GM18519 (cell line): ENCODE results near the gene NOX5.

Source experiments
- ATAC-seq: cut with Tn5 transposase; IDR thresholded peaks from one replicate; pipeline ENCODE4 v1.9.1; 2021; ENCODE audit warnings: mild to moderate bottlenecking, moderate library complexity; ENCODE audit not compliant: unreplicated experiment, low FRiP score

NOX5 gene

GRCh38 chr15:68990992-68991500 lies 23.4 kb upstream of the NOX5 start:
- ATAC-seq = no peak

- no peak for ATAC-seq
Observed at GRCh38 chr15:68991723-68992122, 22.8 kb upstream of the NOX5 start.

DNA sequence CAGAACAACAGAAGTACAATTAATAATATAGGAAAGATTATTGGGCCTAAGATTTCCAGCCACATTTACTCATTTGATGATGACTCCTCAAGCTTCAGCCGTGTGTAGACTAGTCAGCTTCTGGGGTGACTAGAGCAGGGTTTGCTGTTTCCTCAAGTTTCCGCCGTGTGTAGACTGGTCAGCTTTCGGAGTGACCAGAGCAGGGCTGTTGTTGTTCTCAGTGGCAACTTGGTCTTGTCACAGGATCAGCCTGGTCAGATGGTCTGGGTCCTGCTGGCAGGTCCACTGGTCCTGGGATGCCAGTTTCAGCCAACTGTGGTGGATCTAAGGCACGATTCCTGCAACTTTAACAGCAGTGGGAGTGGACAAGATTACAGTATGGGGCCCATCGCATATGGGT lies 21.8 kb upstream of the NOX5 start:
- ATAC-seq = no peak

- ATAC-seq = no peak
Observed at GRCh38 chr15:68993276-68993675, 21.2 kb upstream of the NOX5 start.

GRCh38 chr15:68994149-68994548 lies 20.3 kb upstream of the NOX5 start:
- no peak for ATAC-seq

DNA sequence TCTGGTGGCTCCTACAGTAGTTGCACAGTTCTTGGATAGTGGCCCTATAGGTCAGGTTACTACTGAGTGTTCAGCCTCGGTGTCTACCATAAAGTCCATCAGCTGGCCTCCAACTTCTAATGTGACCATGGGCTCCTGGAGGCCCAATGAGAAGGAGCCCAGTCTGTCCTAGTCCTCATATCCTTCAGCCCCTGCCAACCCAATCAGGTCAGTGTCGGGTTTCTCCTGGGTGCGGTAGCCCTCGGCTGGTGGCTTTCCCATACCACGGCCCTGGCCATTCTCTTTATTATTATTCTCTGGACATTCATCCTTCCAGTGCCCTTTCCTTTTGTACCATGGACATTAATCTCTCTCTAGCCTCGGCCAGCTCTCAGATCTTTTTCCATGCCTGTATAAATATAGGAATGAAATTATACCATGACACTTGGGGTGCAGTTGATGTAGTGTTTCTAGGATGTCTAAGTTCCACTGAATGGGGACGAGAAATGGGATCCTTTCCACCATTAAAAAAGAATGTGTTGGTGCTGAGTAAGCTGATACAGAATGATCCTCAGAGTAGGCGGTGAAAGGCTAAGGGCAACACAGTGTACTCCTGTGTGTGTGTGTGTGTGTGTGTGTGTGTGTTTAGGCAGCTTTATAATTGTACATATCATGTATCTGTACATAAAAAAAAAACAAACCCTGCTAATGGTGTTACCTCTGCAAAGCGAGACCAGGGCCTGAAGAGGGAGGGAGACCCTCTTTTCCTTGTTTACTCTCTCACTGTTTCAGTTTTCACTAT lies 19.3 kb upstream of the NOX5 start:
- no peak for ATAC-seq

GRCh38 chr15:68997050-68997449 lies 17.4 kb upstream of the NOX5 start:
- no peak for ATAC-seq

DNA sequence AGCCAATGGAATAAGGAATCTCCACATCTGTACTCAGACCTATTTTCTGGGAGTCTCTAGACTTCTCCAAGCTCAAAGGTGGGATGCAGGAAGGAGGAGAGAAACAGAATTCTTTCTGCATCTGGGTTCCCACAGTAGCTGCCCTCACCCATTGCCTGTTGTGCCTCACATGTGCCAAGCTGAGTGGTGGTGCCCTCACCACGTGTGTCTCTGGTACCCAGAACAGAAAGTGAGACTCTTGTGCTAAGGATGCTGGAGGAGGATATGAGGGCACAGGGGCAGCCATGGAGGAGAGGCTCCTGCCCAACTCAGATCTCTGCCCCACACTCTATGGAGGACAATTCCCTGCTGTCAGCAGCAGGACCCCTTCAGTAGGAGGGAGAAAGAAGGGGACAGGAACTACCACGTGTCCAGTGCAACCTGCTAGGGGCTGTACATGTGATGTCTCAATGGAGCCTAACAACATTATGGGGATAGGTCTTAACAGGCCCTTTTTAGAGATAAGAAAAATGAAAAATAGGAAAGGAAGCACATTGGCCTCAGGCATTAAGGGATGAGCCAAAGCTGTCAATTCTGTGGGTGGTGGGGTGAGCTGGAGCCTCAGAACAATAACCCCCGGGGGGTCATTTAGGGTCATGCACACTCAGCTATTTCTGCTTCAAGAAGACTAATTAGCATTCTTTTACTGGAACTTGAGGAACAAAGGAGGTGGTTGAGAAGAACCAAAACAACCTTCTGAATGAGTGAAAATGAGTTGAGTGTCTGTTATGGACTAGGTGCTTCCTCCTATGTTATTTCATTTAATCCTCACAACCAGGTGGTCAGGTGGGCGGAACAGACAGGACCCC lies 16.3 kb upstream of the NOX5 start:
- no peak for ATAC-seq

- no peak for ATAC-seq
Observed at GRCh38 chr15:68999091-68999490, 15.4 kb upstream of the NOX5 start.

GRCh38 chr15:69000091-69000490 lies 14.4 kb upstream of the NOX5 start:
- no peak for ATAC-seq

GRCh38 chr15:69000725-69001503 lies 13.6 kb upstream of the NOX5 start:
- no peak for ATAC-seq

GRCh38 chr15:69002783-69003182 lies 11.7 kb upstream of the NOX5 start:
- no peak for ATAC-seq

- ATAC-seq = no peak
Observed at GRCh38 chr15:69004011-69004410, 10.5 kb upstream of the NOX5 start.

- ATAC-seq = no peak
Observed at GRCh38 chr15:69008056-69008455, 6.4 kb upstream of the NOX5 start.

GRCh38 chr15:69009341-69009740 lies 5.2 kb upstream of the NOX5 start:
- ATAC-seq = no peak

- ATAC-seq = no peak
Observed at GRCh38 chr15:69011641-69012040, 2.9 kb upstream of the NOX5 start.

- no peak for ATAC-seq
Observed at GRCh38 chr15:69012761-69013364, 1.6 kb upstream of the NOX5 start.

DNA sequence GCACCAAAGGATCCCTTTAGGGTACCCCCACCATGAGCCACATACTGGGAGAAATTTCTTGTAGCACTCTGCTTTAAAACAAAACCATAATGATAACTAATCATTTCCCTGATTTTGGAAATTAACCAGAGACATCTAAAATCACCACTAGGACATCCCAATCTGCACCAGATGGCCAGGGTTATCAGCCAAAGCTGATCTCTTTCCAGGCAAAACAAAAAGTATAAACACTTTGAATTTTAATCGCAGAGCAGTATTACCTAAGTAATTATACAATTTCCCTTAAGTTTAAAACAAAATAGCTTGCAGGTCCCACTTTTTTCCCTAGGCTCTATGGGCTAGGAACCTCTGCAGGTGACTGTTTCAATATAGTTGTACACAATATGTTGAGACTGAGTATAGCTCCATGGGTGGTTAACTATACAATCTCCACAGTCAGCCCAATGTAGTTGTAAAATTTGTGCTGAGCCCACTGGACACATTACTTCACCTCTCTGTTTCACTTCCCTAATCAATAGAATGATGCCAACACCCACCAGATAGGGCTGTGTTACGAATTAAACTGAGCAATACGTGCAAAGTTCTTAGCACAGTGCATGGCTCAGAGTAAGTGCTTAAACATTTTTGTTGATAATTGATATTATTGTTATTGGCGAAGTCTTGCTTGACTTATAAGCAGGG lies 629 bp upstream of the NOX5 start:
- ATAC-seq = no peak

- ATAC-seq = no peak
Observed at GRCh38 chr15:69015591-69015990, 1.1 kb downstream of the NOX5 start.

DNA sequence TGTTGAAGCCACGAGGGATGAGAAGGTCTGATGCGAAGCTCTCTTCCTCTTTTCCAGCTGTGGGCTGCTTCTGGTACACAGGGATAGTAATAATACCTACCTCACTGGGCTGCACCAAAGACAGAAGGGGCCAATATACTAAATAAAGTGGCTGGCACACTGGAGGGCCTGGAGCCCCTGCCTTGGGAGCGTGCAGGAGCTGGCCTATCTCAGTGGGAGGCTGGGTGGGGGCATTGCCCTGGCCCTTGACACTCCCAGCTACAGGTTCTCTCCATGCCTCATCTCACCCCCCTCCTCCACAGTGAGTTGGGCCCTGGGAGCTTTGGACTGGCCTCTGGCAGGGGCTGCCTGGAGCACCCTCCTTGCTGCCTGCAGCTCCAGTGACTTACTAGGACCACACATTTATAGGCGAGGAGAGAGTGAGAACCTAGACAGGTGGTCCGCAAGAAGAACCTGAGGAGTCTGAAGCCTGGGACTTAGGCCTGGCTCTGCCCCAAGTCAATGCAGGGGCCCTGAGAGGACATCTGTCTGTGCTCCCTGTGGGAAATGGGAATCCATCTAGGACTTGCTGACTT lies 1.6 kb downstream of the NOX5 start:
- ATAC-seq = no peak
